GM12865 (cell line): ENCODE data around the gene ARHGAP30.

ENCODE experiments used
- DNase-seq: peaks from one replicate; pipeline ENCODE4 v3.0.0; 2010; ENCODE audit warnings: low read depth
- H3K4me3 ChIP-seq: 2 replicates; pipeline ENCODE4 v1.5.1; 2011; ENCODE audit warnings: mild to moderate bottlenecking, low read depth, low read length, control low read depth
- CTCF ChIP-seq: IDR thresholded peaks from 2 replicates; pipeline ENCODE4 v1.5.1; 2011; ENCODE audit warnings: low read length, control low read depth, low read depth, inconsistent platforms; ENCODE audit not compliant: insufficient read depth; ENCODE audit errors: missing control alignments

Gene ARHGAP30

GRCh38 chr1:161008869-161009510, 60.7 kb downstream of the ARHGAP30 start:
- H3K4me3 ChIP-seq: no peak overlapping the region
- DNase-seq: no peak
- no peak for TF ChIP-seq CTCF

- no peak overlapping the region for H3K4me3 ChIP-seq
- no peak for DNase-seq
- no peak for TF ChIP-seq CTCF
Measured at GRCh38 chr1:161007369-161007768, 62.3 kb downstream of the ARHGAP30 start.

- DNase-seq: no peak
- no peak for TF ChIP-seq CTCF
Measured at GRCh38 chr1:161006563-161006962, 63.1 kb downstream of the ARHGAP30 start.

GRCh38 chr1:161001525-161001924, 68.2 kb downstream of the ARHGAP30 start:
- DNase-seq: no peak
- H3K4me3 ChIP-seq: no peak overlapping the region
- no peak for TF ChIP-seq CTCF

More at GRCh38 chr1:161006563-161006962, 63.1 kb downstream of the ARHGAP30 start:
- H3K4me3 ChIP-seq: no peak overlapping the region

- TF ChIP-seq CTCF: no peak
Measured at GRCh38 chr1:161000736-161001480, 68.8 kb downstream of the ARHGAP30 start.

GRCh38 chr1:160999376-160999775, 70.3 kb downstream of the ARHGAP30 start:
- DNase-seq: no peak
- TF ChIP-seq CTCF: no peak
- H3K4me3 ChIP-seq: no peak overlapping the region

More at GRCh38 chr1:161000736-161001480, 68.8 kb downstream of the ARHGAP30 start:
- H3K4me3 ChIP-seq: no peak overlapping the region
- no peak for DNase-seq
